ENCODE results near the gene URM1. TPM values are rescaled to one million over a fixed set of nuclear protein-coding genes. Genes with fewer than 3 reads are reported as not detected.
"Not testable (repeated sequence)": the region's sequence is repeated elsewhere in the genome, so short reads cannot be mapped to it uniquely, and the experiment has no call there.

Gene URM1
- total and polyA plus RNA-seq, 3 experiments from 2014 or later: 56.3 to 108 (median 100) TPM

GRCh38 chr9:128422783-128423150 lies 51.6 kb downstream of the URM1 start:
- ChIA-PET CTCF (no interaction called here), POLR2A (no interaction called here)
- peaks cover 13% of the 10 kb centered on the region for H3K4me1 ChIP-seq (ENCODE audit: insufficient read depth, low read length)
- Mint-ChIP-seq H3K4me1 (peaks cover 0 to 11% (median 1%) of the 10 kb centered on the region in 3 donors), H3K36me3 (no peaks in the 10 kb centered on the region), H3K27ac (peak overlapping the region in 2 of 8 donors; percentile 29 to 94), H3K4me3 (peak overlapping the region in 3 of 7 donors; percentile 11 to 50 (median 50)), H3K9me3 (no peaks in the 10 kb centered on the region), H3K27me3 (peaks cover 7 to 8% of the 10 kb centered on the region in 2 donors)
- H3K4me3 ChIP-seq (ENCODE audit: low read length): no peak overlapping the region
- DNase-seq: no peak
- no peak overlapping the region for H3K27ac ChIP-seq (ENCODE audit: low read depth, low read length)
- H3K36me3 ChIP-seq (ENCODE audit: insufficient read depth, low read length): no peaks in the 10 kb centered on the region
- no peaks in the 10 kb centered on the region for H3K9me3 ChIP-seq (ENCODE audit: low read length)
- H3K27me3 ChIP-seq (ENCODE audit: insufficient read depth, low read length, poor library complexity, severe bottlenecking): peaks cover 7% of the 10 kb centered on the region

DNA sequence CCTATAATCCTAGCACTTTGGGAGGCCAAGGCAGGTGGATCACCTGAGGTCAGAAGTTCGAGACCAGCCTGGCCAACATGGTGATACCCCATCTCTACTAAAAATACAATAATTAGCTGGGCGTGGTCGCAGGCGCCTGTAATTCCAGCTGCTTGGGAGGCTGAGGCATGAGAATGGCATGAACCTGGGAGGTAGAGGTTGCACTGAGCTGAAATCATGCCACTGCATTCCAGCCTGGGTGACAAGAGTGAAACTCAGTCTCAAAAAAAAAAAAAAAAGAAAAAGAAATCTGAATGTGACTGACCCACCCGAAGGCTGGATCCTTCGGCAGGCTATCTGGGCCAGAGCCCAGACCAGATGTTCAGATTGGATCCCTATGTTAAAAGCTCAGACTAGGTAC lies 52.2 kb downstream of the URM1 start:
- H3K27ac ChIP-seq (ENCODE audit: low read depth, low read length); POLR2A ChIA-PET; H3K4me3 ChIP-seq (ENCODE audit: low read length); H3K27me3 ChIP-seq (ENCODE audit: insufficient read depth, low read length, poor library complexity, severe bottlenecking); H3K9me3 ChIP-seq (ENCODE audit: low read length); H3K27me3 Mint-ChIP-seq; H3K9me3 Mint-ChIP-seq; CTCF ChIA-PET; H3K36me3 Mint-ChIP-seq; H3K4me3 Mint-ChIP-seq; DNase-seq; H3K36me3 ChIP-seq (ENCODE audit: insufficient read depth, low read length): not testable (repeated sequence)
- H3K4me1 Mint-ChIP-seq: peaks cover 0 to 11% (median 1%) of the 10 kb centered on the region in 3 donors
- H3K27ac Mint-ChIP-seq: peak overlapping the region in 1 of 8 donors; percentile 21
- H3K4me1 ChIP-seq (ENCODE audit: insufficient read depth, low read length): peaks cover 13% of the 10 kb centered on the region

DNA sequence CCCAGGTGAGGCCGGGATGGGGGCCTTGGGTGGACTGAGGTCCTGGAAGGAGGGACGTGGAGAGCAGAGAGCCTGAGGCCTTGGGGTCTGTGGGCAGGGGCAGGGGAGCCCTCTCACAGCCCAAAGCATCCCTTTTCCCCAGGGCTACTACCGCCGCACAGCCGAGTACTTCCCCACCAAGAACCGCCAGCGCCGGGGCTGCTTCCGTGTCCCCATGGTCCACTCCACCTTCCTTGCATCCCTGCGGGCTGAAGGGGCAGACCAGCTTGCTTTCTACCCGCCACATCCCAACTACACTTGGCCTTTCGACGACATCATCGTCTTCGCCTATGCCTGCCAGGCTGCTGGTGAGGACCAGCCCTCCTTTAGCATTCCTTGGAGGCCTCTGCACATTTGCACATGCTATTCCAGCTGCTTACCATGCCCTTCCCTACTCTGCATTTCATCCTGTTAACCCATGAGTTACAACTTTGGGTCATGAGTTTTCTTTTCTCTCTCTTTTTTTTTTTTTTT lies 53.1 kb downstream of the URM1 start:
- Mint-ChIP-seq H3K27ac (no peak overlapping the region), H3K4me1 (peaks cover 0 to 6% (median 1%) of the 10 kb centered on the region in 3 donors), H3K9me3 (no peaks in the 10 kb centered on the region), H3K4me3 (peak overlapping the region in 2 of 7 donors; percentile 23 to 44), H3K36me3 (no peaks in the 10 kb centered on the region), H3K27me3 (peaks cover 0 to under 1% of the 10 kb centered on the region in 2 donors)
- POLR2A ChIA-PET: no interaction called here
- Histone ChIP-seq H3K9me3 (ENCODE audit: low read length) (no peaks in the 10 kb centered on the region), H3K4me3 (ENCODE audit: low read length) (no peak overlapping the region), H3K27ac (ENCODE audit: low read depth, low read length) (no peak overlapping the region), H3K27me3 (ENCODE audit: insufficient read depth, low read length, poor library complexity, severe bottlenecking) (peaks cover under 1% of the 10 kb centered on the region), H3K36me3 (ENCODE audit: insufficient read depth, low read length) (no peaks in the 10 kb centered on the region), H3K4me1 (ENCODE audit: insufficient read depth, low read length) (peaks cover 6% of the 10 kb centered on the region)
- DNase-seq: no peak
- CTCF ChIA-PET: interaction anchor here (1.2 kb wide), 1 partner anchor 15 kb away, joined by 3 read pairs; no protein-coding TSS in a partner anchor

DNA sequence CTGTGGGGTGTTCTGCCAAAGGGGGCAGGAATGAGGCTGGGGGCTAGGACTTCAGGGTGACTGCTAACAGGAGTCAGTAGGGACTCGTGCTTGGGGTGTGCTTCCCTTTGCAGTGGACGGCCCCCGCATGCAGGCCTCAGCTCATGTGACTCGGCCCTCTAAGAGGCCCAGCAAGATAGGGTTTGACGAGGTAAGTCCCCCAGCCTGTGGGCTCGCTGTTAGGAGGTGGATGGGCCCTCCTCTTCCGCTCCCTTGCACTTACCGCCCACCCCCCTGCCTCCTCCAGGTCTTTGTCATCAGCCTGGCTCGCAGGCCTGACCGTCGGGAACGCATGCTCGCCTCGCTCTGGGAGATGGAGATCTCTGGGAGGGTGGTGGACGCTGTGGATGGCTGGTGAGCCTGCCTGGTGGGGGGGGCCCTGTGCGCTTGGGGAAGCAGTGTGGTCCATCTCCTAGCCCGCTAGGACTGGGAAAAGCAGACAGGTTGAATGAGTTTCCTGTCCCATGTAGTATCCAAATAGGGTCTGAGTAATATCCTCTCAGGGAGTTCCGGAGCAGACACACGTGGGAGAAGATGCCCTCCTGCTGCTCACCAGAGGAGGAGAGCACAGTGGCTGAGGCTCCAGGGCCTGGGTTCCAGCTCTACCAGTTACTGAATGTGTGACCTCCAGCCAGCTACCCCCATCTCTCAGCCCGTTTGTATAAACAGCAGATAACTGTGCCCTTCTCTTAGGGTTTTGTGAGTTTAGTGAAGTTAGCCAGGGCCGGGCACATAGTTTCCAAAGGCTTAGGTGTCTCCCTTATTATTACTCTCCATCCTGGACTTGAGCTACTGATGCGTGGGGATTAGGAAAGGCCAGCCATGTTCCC lies 57.7 kb downstream of the URM1 start:
- Mint-ChIP-seq H3K9me3 (no peaks in the 10 kb centered on the region), H3K36me3 (peaks cover 0 to 1% (median 0%) of the 10 kb centered on the region in 3 donors), H3K27me3 (no peaks in the 10 kb centered on the region), H3K27ac (no peak overlapping the region), H3K4me1 (no peaks in the 10 kb centered on the region), H3K4me3 (no peak overlapping the region)
- POLR2A ChIA-PET: no interaction called here
- no peaks in the 10 kb centered on the region for H3K36me3 ChIP-seq (ENCODE audit: insufficient read depth, low read length)
- H3K4me1 ChIP-seq (ENCODE audit: insufficient read depth, low read length): no peaks in the 10 kb centered on the region
- H3K4me3 ChIP-seq (ENCODE audit: low read length): no peak overlapping the region
- no peaks in the 10 kb centered on the region for H3K27me3 ChIP-seq (ENCODE audit: insufficient read depth, low read length, poor library complexity, severe bottlenecking)
- no peak for DNase-seq
- H3K9me3 ChIP-seq (ENCODE audit: low read length): no peaks in the 10 kb centered on the region
- CTCF ChIA-PET: interaction anchor here (1.4 kb wide), 1 partner anchor 10 kb away, joined by 4 read pairs; no protein-coding TSS in a partner anchor
- peak overlapping the region; percentile 24 for H3K27ac ChIP-seq (ENCODE audit: low read depth, low read length)

DNA sequence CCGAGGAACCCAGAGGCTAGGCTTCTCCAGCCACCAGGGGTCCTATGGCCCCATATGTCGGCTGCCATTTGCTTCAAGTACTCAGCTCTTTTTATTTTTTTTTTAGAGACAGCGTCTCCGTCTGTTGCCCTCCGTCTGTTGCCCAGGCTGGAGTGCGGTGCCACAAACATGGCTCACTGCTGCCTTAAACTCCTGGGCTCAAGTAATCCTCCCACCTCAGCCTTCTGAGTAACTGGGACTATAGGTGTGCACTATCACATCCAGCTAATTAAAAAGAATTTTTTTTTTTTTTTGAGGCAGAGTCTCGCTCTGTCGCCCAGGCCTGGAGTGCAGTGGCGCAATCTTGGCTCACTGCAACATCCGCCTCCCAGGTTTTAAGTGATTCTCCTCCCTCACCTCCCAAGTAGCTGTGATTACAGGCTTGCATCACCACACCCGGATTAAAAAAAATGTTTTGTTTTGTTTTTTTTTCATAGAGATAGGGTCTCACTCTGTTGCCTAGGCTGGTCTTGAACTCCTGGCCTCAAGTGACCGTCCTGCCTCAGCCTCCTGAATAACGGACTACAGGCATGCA lies 58.4 kb downstream of the URM1 start:
- no peaks in the 10 kb centered on the region for H3K4me1 ChIP-seq (ENCODE audit: insufficient read depth, low read length)
- H3K27me3 Mint-ChIP-seq: no peaks in the 10 kb centered on the region
- H3K4me3 ChIP-seq (ENCODE audit: low read length): no peak overlapping the region
- POLR2A ChIA-PET: interaction anchor here (0.7 kb wide), 1 partner anchor 63 kb away, joined by 4 read pairs; no protein-coding TSS in a partner anchor
- no peaks in the 10 kb centered on the region for H3K9me3 ChIP-seq (ENCODE audit: low read length)
- H3K27ac Mint-ChIP-seq: no peak overlapping the region
- H3K4me1 Mint-ChIP-seq: no peaks in the 10 kb centered on the region
- no peak for DNase-seq
- H3K27me3 ChIP-seq (ENCODE audit: insufficient read depth, low read length, poor library complexity, severe bottlenecking): no peaks in the 10 kb centered on the region
- H3K27ac ChIP-seq (ENCODE audit: low read depth, low read length): peak overlapping the region; percentile 24
- no peaks in the 10 kb centered on the region for H3K9me3 Mint-ChIP-seq
- H3K4me3 Mint-ChIP-seq: no peak overlapping the region
- CTCF ChIA-PET: interaction anchor here (1.4 kb wide), 1 partner anchor 9 kb away, joined by 4 read pairs; no protein-coding TSS in a partner anchor
- peaks cover 0 to 1% (median 0%) of the 10 kb centered on the region in 3 donors for H3K36me3 Mint-ChIP-seq
- H3K36me3 ChIP-seq (ENCODE audit: insufficient read depth, low read length): no peaks in the 10 kb centered on the region

GRCh38 chr9:128431207-128431606 lies 60.0 kb downstream of the URM1 start:
- ChIA-PET CTCF (no interaction called here), POLR2A (no interaction called here)
- H3K4me3 ChIP-seq (ENCODE audit: low read length): no peak overlapping the region
- H3K4me1 ChIP-seq (ENCODE audit: insufficient read depth, low read length): no peaks in the 10 kb centered on the region
- no peaks in the 10 kb centered on the region for H3K9me3 Mint-ChIP-seq
- H3K4me1 Mint-ChIP-seq: no peaks in the 10 kb centered on the region
- H3K9me3 ChIP-seq (ENCODE audit: low read length): no peaks in the 10 kb centered on the region
- no peak overlapping the region for H3K27ac ChIP-seq (ENCODE audit: low read depth, low read length)
- H3K36me3 Mint-ChIP-seq: peaks cover 0 to 1% (median 0%) of the 10 kb centered on the region in 3 donors
- H3K27me3 Mint-ChIP-seq: no peaks in the 10 kb centered on the region
- no peak for DNase-seq
- no peak overlapping the region for H3K4me3 Mint-ChIP-seq
- no peaks in the 10 kb centered on the region for H3K27me3 ChIP-seq (ENCODE audit: insufficient read depth, low read length, poor library complexity, severe bottlenecking)
- H3K36me3 ChIP-seq (ENCODE audit: insufficient read depth, low read length): no peaks in the 10 kb centered on the region
- H3K27ac Mint-ChIP-seq: no peak overlapping the region

- H3K9me3 ChIP-seq (ENCODE audit: low read length): no peaks in the 10 kb centered on the region
- Mint-ChIP-seq H3K4me3 (no peak overlapping the region), H3K4me1 (peaks cover 0 to 8% (median 4%) of the 10 kb centered on the region in 3 donors), H3K27me3 (no peaks in the 10 kb centered on the region), H3K27ac (no peak overlapping the region), H3K36me3 (peaks cover 0 to 1% (median 0%) of the 10 kb centered on the region in 3 donors), H3K9me3 (no peaks in the 10 kb centered on the region)
- CTCF ChIA-PET: no interaction called here
- POLR2A ChIA-PET: no interaction called here
- no peaks in the 10 kb centered on the region for H3K36me3 ChIP-seq (ENCODE audit: insufficient read depth, low read length)
- H3K4me3 ChIP-seq (ENCODE audit: low read length): no peak overlapping the region
- no peak for DNase-seq
- H3K27ac ChIP-seq (ENCODE audit: low read depth, low read length): no peak overlapping the region
- peaks cover 4% of the 10 kb centered on the region for H3K4me1 ChIP-seq (ENCODE audit: insufficient read depth, low read length)
- H3K27me3 ChIP-seq (ENCODE audit: insufficient read depth, low read length, poor library complexity, severe bottlenecking): no peaks in the 10 kb centered on the region
Observed at GRCh38 chr9:128434340-128434739, 63.2 kb downstream of the URM1 start.

- Histone ChIP-seq H3K27ac (ENCODE audit: low read depth, low read length) (no peak overlapping the region), H3K36me3 (ENCODE audit: insufficient read depth, low read length) (no peaks in the 10 kb centered on the region), H3K4me3 (ENCODE audit: low read length) (no peak overlapping the region), H3K27me3 (ENCODE audit: insufficient read depth, low read length, poor library complexity, severe bottlenecking) (no peaks in the 10 kb centered on the region), H3K9me3 (ENCODE audit: low read length) (no peaks in the 10 kb centered on the region), H3K4me1 (ENCODE audit: insufficient read depth, low read length) (peaks cover 4% of the 10 kb centered on the region)
- Mint-ChIP-seq H3K36me3 (peaks cover 0 to 3% (median 0%) of the 10 kb centered on the region in 3 donors), H3K27ac (no peak overlapping the region), H3K9me3 (no peaks in the 10 kb centered on the region), H3K27me3 (no peaks in the 10 kb centered on the region), H3K4me1 (peaks cover 0 to 10% (median 4%) of the 10 kb centered on the region in 3 donors), H3K4me3 (no peak overlapping the region)
- ChIA-PET POLR2A (no interaction called here), CTCF (interaction anchor here (0.7 to 1.1 kb wide), 2 partner anchors 11 to 15 kb away, joined by 3 read pairs; partner anchors contain the start of gene CERCAM)
- DNase-seq: no peak
Observed at GRCh38 chr9:128435611-128436010, 64.4 kb downstream of the URM1 start.
